H1 (cell line): ENCODE measurements around the gene GREM2. TPM values are rescaled to one million over a fixed set of nuclear protein-coding genes. Genes with fewer than 3 reads are reported as not detected.

Source experiments
- BACH1 ChIP-seq: IDR thresholded peaks from 2 replicates; pipeline ENCODE4 v1.6.1; 2012; ENCODE audit warnings: low read length, improper control_type of control experiment
- BCL11A ChIP-seq, 2 experiments: IDR thresholded peaks; one replicate each; pipeline ENCODE4 v1.6.1; 2011; ENCODE audit warnings: low read depth in 2 of 2, low read length in 2 of 2, mild to moderate bottlenecking in 2 of 2
- CEBPB ChIP-seq: IDR thresholded peaks from 2 replicates; pipeline ENCODE4 v1.6.1; 2012; ENCODE audit warnings: low read depth, low read length
- RAD21 ChIP-seq, 2 experiments: IDR thresholded peaks in 1 of 2; conservative IDR thresholded peaks in 1 of 2; 2 replicates each; pipeline ENCODE4 v1.6.1; 2011; ENCODE audit warnings: low read depth in 2 of 2, low read length in 2 of 2, improper control_type of control experiment in 1 of 2, inconsistent platforms in 1 of 2, mild to moderate bottlenecking in 1 of 2, moderate library complexity in 1 of 2
- YY1 ChIP-seq: IDR thresholded peaks from 2 replicates; pipeline ENCODE4 v1.6.1; 2011; ENCODE audit warnings: low read depth, mild to moderate bottlenecking, low read length
- polyA plus RNA-seq, 7 experiments: library from polyadenylated mRNA; depleted of rRNA in 3 of 7; stranded (reverse) in 5 of 7; unstranded in 2 of 7; fragments of >200 nt in 5 of 7; fragments of 200-250 nt in 2 of 7; gene quantifications; 1 replicate in 5 of 7; 2 replicates in 1 of 7; 4 replicates in 1 of 7; pipeline versions ENCODE4 v1.2.1 to v1.2.3, GENCODE V29; 2011 to 2013; ENCODE audit warnings: missing spikeins in 2 of 7, mixed read lengths in 2 of 7
- total RNA-seq: library from RNA; stranded (reverse); fragmentation: NEBNext Ultra II Directional; extraction: Animal tissue kit (Norgen Biotek cat#: 25700); gene quantifications from 2 replicates; pipeline ENCODE4 v1.2.1, GENCODE V29; 2021
- TF ChIP-seq, protein P1 (sequence below), 3 experiments: IDR thresholded peaks; 1 replicate in 2 of 3; 2 replicates in 1 of 3; pipeline versions ENCODE4 v1.5.1 to v1.6.1; 2011; ENCODE audit warnings: low read length in 3 of 3, mild to moderate bottlenecking in 3 of 3, inconsistent platforms in 2 of 3, low read depth in 1 of 3, moderate library complexity in 1 of 3; ENCODE audit not compliant: insufficient read depth in 1 of 3; ENCODE audit errors: control extremely low read depth in 1 of 3

The GREM2 gene
- total and polyA plus RNA-seq, 2 of the 8 experiments (the other 6 are each of a cell fraction or from before 2014, with no cell fraction given), result 0.05 TPM; not detected in 1

DNA sequence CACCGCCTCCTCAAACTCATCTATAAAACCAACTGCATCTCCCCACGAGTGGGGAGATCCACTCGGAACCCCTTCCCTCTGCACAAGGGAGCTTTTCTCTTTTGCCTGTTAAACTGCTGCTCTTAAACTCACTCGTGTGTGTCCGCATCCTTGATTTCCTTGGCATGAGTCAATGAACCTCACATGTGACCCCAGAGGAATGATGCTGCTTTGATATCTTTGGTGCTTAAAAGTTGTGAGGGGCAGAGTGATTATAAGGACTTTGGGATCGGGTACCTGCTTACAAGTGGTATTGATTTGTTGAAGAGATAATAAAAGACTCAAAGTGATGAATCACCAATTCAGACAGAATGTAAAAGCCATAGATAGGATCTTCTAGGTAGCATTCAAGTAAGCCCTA is 125.3 kb downstream of the GREM2 start (continued):
- TF ChIP-seq, protein P1, sequence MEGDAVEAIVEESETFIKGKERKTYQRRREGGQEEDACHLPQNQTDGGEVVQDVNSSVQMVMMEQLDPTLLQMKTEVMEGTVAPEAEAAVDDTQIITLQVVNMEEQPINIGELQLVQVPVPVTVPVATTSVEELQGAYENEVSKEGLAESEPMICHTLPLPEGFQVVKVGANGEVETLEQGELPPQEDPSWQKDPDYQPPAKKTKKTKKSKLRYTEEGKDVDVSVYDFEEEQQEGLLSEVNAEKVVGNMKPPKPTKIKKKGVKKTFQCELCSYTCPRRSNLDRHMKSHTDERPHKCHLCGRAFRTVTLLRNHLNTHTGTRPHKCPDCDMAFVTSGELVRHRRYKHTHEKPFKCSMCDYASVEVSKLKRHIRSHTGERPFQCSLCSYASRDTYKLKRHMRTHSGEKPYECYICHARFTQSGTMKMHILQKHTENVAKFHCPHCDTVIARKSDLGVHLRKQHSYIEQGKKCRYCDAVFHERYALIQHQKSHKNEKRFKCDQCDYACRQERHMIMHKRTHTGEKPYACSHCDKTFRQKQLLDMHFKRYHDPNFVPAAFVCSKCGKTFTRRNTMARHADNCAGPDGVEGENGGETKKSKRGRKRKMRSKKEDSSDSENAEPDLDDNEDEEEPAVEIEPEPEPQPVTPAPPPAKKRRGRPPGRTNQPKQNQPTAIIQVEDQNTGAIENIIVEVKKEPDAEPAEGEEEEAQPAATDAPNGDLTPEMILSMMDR (IDR thresholded peaks at IDR 0.05; ENCODE audit: control extremely low read depth in 1 of 3, insufficient read depth in 1 of 3, low read depth in 1 of 3, low read length in 3 of 3), result no peak
- no peak for TF ChIP-seq BCL11A (IDR thresholded peaks at IDR 0.05; ENCODE audit: low read depth in 2 of 2, low read length in 2 of 2)
- no peak for TF ChIP-seq YY1
- no peak for TF ChIP-seq CEBPB
- no peak for TF ChIP-seq BACH1
- TF ChIP-seq RAD21 (IDR thresholded peaks at IDR 0.05 in 1 of 2, conservative IDR thresholded peaks at IDR 0.05 in 1 of 2; ENCODE audit: low read depth in 2 of 2, low read length in 2 of 2), result no peak
